HG02970 (cell line): ENCODE measurements around the gene SARDH.

Experiments used
- ATAC-seq: cut with Tn5 transposase; IDR thresholded peaks from one replicate; pipeline ENCODE4 v1.9.1; 2021; ENCODE audit warnings: mild to moderate bottlenecking, moderate library complexity, moderate number of reproducible peaks; ENCODE audit not compliant: unreplicated experiment, low FRiP score

SARDH gene

GRCh38 chr9:133704711-133705181 lies 33.4 kb downstream of the SARDH start:
- no peak for ATAC-seq

DNA sequence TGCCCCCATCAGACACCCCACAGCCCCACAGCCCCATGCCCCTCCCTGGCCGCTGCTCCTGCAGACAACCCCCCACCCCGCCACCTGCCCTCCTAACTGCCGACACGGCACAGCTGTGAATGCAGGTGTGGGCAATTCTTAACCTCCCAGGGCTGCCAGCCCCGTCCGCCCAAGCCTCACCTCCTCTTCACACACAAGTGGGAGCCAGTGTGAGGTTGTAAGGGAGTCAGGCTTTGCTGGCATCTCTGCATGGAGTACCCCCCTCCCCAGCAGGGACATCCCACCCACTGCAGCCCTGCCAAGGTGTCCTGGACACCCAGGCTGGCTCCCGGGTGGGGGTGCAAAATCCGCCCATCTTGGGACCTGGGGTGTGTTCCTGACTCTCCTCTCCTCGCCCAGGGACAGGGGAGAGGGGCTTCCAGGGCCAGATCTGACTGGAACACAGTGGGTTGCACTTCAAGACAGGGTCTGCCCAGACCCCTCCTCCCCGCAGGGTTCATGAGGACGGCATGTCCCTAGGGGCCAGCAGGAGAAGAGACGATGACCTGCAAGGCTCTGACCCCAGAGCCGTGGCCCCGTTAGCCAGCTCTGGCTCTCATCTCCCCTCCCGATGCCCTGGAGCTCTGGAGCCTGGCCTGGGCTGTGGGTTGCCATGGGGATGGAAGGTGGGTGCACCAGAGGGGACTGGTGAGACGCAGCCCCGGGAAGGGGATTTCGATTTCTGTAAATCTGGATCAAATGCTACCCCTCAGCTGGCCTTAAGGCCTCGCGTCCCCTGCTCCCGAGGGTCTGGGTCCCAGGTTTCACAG lies 34.4 kb downstream of the SARDH start:
- no peak for ATAC-seq

DNA sequence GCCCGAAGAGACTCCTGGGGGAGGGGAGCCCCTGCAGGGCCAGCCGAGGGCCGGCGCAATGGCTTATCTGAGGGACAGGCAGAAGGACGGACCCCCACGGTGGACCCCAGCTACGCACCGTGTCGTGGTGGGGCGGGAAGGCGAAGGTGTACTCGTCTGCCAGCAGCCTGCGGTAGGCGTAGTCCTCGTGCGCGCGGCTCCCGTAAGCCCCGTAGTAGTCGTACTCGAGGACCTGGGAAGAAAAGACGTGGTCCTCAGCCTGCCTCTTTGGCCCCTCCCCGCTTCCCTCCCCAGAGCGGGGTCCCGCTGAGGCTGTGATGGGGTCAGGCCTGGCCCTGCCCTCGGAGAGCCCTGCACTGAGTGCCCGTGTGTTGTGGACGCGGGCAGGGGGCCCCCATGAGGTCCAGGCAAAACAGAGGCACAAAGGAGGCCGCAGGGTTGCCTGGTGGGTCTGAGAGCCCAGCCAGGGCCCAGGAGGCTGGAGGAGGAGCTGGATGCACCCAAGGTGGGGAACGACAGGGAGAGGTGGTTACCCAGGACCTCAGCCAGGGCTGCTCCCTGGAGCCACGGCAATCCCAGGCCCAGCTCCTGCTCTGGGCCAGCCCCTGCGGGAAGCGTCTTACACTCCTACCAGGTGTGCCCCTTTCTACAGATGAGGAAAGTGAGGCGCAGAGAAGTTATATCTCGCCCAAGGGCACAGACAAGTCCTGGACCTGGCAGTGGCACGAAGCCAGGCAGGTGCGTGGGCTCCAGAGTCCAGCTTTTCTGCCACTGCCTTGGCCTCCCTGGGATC lies 35.2 kb downstream of the SARDH start:
- no peak for ATAC-seq

GRCh38 chr9:133701981-133702797 lies 36.0 kb downstream of the SARDH start:
- no peak for ATAC-seq

GRCh38 chr9:133701321-133701980 lies 36.7 kb downstream of the SARDH start:
- no peak for ATAC-seq

- ATAC-seq, result no peak
These were observed 37.3 kb downstream of the SARDH start for GRCh38 chr9:133700819-133701320.

- ATAC-seq, result no peak
These were observed 38.6 kb downstream of the SARDH start for GRCh38 chr9:133699546-133699945.

DNA sequence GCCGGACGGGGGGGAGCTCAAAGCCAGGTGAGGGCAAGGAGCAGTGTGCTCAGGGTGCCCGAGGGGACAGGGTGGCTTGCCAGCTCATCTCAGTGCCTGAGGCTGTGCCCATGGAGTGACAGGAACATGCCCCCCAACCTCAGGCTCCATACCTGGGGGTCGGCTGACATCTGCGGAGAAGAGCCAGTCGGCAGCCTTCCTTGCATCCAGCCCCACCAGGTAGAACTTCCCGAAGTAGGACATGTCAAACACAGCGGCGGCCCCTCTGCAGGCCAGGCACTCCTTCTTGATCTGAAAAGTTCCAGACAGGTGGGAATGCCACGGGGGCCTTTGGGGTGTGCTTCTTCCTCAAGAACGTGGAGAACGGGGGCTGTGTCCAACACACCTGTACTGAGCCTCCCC lies 42.1 kb downstream of the SARDH start:
- ATAC-seq, result no peak

- no peak for ATAC-seq
These were observed 43.5 kb downstream of the SARDH start for GRCh38 chr9:133694686-133695085.

- ATAC-seq, result no peak
These were observed 44.2 kb downstream of the SARDH start for GRCh38 chr9:133693703-133694529.

DNA sequence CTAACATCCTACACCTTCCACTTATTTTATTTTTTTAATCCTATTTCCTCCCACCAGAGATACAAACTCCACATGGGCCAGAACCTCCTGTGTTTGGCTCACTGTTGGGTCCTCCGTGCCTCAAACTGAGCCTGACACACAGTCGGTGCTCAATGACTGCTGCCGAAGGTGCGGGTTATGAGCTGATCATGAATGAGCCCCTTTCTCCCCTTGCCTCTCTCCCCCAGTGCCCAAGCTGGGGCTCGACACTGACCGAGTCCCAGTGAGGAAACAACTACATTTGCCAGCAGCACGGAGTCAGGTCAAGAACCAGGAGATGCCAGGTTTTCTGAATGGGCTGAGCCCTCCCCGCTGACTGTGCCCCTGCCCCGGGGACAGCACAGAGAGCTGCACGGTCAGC lies 45.0 kb downstream of the SARDH start:
- no peak for ATAC-seq

GRCh38 chr9:133692364-133692985 lies 45.7 kb downstream of the SARDH start:
- no peak for ATAC-seq

- ATAC-seq, result no peak
These were observed 46.4 kb downstream of the SARDH start for GRCh38 chr9:133691626-133692363.

DNA sequence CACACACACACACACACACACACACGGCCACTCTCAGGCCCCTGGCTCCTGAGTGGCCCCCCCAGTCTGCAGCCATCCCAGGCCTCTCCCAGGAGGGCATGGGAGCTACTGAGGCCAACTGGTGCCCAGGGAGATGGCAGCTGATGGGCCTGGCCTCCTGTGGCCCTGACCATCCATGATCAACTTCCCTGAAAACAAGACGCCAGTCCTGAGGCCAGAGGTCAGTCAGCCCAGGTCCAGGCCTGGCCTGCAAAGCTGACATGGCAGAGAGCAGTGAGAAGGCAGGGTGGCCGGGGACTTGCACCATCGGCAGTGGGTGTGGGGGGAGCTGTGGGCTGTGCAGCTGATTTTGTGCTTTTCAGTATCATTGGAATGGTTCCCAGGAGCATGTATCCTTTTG lies 47.0 kb downstream of the SARDH start:
- ATAC-seq, result no peak

GRCh38 chr9:133690081-133690561 lies 48.0 kb downstream of the SARDH start:
- ATAC-seq, result no peak

- no peak for ATAC-seq
These were observed 48.9 kb downstream of the SARDH start for GRCh38 chr9:133689151-133689763.
